ENCODE results near the gene SNX4. TPM values are rescaled to one million over a fixed set of nuclear protein-coding genes. Genes with fewer than 3 reads are reported as not detected.
"Not testable (repeated sequence)": the region's sequence is repeated elsewhere in the genome, so short reads cannot be mapped to it uniquely, and the experiment has no call there.

SNX4 gene
- total RNA-seq, 1 donor from 2014 or later: 27.5 TPM

GRCh38 chr3:125507128-125507527 lies 12.9 kb downstream of the SNX4 start:
- Histone ChIP-seq H3K36me3 (peaks cover 0 to 30% of the 10 kb centered on the region in 2 donors), H3K27ac (no peak overlapping the region), H3K27me3 (no peaks in the 10 kb centered on the region), H3K4me3 (no peak overlapping the region), H3K4me1 (peaks cover 2% of the 10 kb centered on the region), H3K9me3 (no peaks in the 10 kb centered on the region)
- no peak for DNase-seq (ENCODE audit: extremely low spot score in 2 of 2)
- TF ChIP-seq POLR2A (IDR thresholded peaks at IDR 0.05) (no peak), POLR2AphosphoS5 (IDR thresholded peaks at IDR 0.05; ENCODE audit: insufficient read depth in 1 of 2, low read depth in 1 of 2) (no peak)
- TF ChIP-seq, protein P1, sequence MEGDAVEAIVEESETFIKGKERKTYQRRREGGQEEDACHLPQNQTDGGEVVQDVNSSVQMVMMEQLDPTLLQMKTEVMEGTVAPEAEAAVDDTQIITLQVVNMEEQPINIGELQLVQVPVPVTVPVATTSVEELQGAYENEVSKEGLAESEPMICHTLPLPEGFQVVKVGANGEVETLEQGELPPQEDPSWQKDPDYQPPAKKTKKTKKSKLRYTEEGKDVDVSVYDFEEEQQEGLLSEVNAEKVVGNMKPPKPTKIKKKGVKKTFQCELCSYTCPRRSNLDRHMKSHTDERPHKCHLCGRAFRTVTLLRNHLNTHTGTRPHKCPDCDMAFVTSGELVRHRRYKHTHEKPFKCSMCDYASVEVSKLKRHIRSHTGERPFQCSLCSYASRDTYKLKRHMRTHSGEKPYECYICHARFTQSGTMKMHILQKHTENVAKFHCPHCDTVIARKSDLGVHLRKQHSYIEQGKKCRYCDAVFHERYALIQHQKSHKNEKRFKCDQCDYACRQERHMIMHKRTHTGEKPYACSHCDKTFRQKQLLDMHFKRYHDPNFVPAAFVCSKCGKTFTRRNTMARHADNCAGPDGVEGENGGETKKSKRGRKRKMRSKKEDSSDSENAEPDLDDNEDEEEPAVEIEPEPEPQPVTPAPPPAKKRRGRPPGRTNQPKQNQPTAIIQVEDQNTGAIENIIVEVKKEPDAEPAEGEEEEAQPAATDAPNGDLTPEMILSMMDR (IDR thresholded peaks at IDR 0.05): no peak
- intact Hi-C loops (cut with DNase I): no loop called here

- Histone ChIP-seq H3K27me3 (no peaks in the 10 kb centered on the region), H3K27ac (no peak overlapping the region), H3K4me1 (no peaks in the 10 kb centered on the region), H3K4me3 (no peak overlapping the region), H3K36me3 (peaks cover 0 to 46% of the 10 kb centered on the region in 2 donors), H3K9me3 (no peaks in the 10 kb centered on the region)
- no peak for DNase-seq (ENCODE audit: extremely low spot score in 2 of 2)
- TF ChIP-seq POLR2AphosphoS5 (IDR thresholded peaks at IDR 0.05; ENCODE audit: insufficient read depth in 1 of 2, low read depth in 1 of 2) (no peak), POLR2A (IDR thresholded peaks at IDR 0.05) (no peak)
- TF ChIP-seq, protein P1 (IDR thresholded peaks at IDR 0.05): no peak
- intact Hi-C loops (cut with DNase I): no loop called here
Measured at GRCh38 chr3:125498630-125499029, 21.4 kb downstream of the SNX4 start.

DNA sequence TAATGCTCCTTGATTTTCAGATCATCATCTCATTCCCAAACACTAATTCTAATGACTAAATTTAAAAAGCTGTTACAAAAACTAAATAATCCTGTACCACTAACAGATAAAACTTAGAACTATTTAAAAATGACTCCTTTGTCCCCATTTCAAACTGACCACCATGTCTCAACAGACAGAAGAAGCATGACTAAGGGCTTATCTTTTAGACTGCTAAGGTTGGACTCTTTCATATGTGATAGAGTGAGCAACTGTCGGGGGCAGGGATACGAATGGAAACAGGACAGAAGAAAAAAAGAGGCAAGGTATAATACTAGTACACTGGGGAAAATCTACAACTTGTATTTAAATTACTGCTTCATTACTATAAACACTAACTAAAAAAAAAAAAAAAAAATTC lies 23.3 kb downstream of the SNX4 start:
- no peak for DNase-seq (ENCODE audit: extremely low spot score in 2 of 2)
- intact Hi-C loops (cut with DNase I): no loop called here
- Histone ChIP-seq H3K36me3 (peaks cover 0 to 54% of the 10 kb centered on the region in 2 donors), H3K4me1 (no peaks in the 10 kb centered on the region), H3K27ac (no peak overlapping the region), H3K9me3 (no peaks in the 10 kb centered on the region), H3K27me3 (no peaks in the 10 kb centered on the region), H3K4me3 (no peak overlapping the region)
- TF ChIP-seq, protein P1 (IDR thresholded peaks at IDR 0.05): no peak
- TF ChIP-seq POLR2AphosphoS5 (IDR thresholded peaks at IDR 0.05; ENCODE audit: insufficient read depth in 1 of 2, low read depth in 1 of 2) (no peak), POLR2A (IDR thresholded peaks at IDR 0.05) (no peak)

DNA sequence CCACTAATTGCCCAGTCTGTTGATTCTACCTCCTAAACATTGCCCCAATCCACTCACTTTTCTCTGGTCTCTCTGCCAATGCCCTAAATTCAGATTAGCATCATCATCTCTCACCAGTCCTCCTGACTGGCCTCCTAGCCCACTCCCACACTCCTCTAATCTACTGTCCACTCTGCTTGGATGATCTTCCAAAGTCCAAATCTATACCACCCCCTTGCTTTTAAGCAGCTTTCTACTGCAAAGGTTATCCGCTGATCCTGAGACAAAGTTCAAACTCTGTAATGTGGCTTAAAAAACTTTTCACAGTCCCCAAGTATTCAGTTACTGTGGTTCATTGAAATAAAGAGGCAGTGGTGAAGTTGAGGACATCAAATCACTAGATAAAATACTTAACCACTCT lies 37.6 kb downstream of the SNX4 start:
- Histone ChIP-seq H3K36me3 (peaks cover 0 to 36% of the 10 kb centered on the region in 2 donors), H3K27ac (no peak overlapping the region), H3K27me3 (no peaks in the 10 kb centered on the region), H3K9me3 (no peaks in the 10 kb centered on the region), H3K4me1 (no peaks in the 10 kb centered on the region), H3K4me3 (no peak overlapping the region)
- intact Hi-C loops (cut with DNase I): no loop called here
- DNase-seq (ENCODE audit: extremely low spot score in 2 of 2): no peak
- TF ChIP-seq, protein P1 (IDR thresholded peaks at IDR 0.05): no peak
- TF ChIP-seq POLR2AphosphoS5 (IDR thresholded peaks at IDR 0.05; ENCODE audit: insufficient read depth in 1 of 2, low read depth in 1 of 2) (no peak), POLR2A (IDR thresholded peaks at IDR 0.05) (no peak)

DNA sequence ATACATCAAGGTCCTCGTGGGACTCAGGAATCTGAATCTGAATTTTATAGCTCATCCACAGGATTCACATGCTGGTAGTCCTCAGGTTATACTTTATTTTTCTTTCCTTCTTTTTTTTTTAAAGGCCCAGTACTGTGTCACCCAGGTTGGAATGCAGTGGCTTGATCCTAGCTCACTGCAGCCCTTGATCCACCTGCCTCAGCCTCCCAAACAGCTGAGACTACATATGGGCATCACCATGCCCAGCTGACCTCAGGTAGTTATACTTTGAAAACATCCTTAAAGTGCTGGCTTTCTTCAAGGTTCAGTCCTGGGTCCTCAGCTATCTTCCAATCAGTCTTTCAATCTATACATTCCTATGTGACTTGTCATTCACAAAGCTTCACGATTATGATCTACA lies 38.2 kb downstream of the SNX4 start:
- DNase-seq (ENCODE audit: extremely low spot score in 2 of 2): no peak
- Histone ChIP-seq H3K27me3 (no peaks in the 10 kb centered on the region), H3K27ac (no peak overlapping the region), H3K4me3 (no peak overlapping the region), H3K4me1 (no peaks in the 10 kb centered on the region), H3K9me3 (no peaks in the 10 kb centered on the region), H3K36me3 (peaks cover 0 to 33% of the 10 kb centered on the region in 2 donors)
- TF ChIP-seq, protein P1 (IDR thresholded peaks at IDR 0.05): no peak
- no peak for TF ChIP-seq POLR2AphosphoS5 (IDR thresholded peaks at IDR 0.05; ENCODE audit: insufficient read depth in 1 of 2, low read depth in 1 of 2)
- TF ChIP-seq POLR2A (IDR thresholded peaks at IDR 0.05): no peak
- intact Hi-C loops (cut with DNase I): no loop called here

DNA sequence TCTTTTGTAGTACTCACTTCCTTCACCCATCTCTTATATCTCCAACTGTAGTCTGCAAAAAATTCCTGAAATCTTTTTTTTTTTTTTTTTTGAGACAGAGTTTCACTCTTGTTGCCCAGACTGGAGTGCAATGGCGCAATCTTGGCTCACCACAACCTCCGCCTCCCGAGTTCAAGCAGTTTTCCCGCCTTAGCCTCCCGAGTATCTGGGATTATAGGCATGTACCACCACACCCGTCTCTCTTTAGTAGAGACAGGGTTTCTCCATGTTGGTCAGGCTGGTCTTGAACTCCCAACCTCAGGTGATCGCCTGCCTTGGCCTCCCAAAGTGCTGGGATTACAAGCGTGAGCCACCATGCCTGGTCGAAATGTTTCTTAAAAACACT lies 38.6 kb downstream of the SNX4 start:
- H3K36me3 ChIP-seq: peaks cover 0 to 29% of the 10 kb centered on the region in 2 donors
- H3K9me3 ChIP-seq; H3K27me3 ChIP-seq; H3K4me3 ChIP-seq; DNase-seq (ENCODE audit: extremely low spot score in 2 of 2); intact Hi-C loops (cut with DNase I); H3K27ac ChIP-seq; H3K4me1 ChIP-seq: not testable (repeated sequence)
